Liver (tissue), 3 donors: ENCODE measurements around the gene CACYBP.
A peak's percentile ranks its signal among the peaks of the same experiment; 100 is the strongest.

Experiments used
- CTCF ChIP-seq: fragments of 150-350 bp; IDR thresholded peaks from 2 replicates; pipeline ENCODE4 v1.5.1; 2017; ENCODE audit warnings: improper control_type of control experiment, low read depth, low read length; ENCODE audit not compliant: missing input control
- EGR1 ChIP-seq, 2 donors: IDR thresholded peaks; 2 replicates each; pipeline ENCODE4 v1.6.1; 2016 to 2018; ENCODE audit warnings: antibody characterized with exemption in 2 of 2, low read depth in 2 of 2
- FOXA1 ChIP-seq: IDR thresholded peaks from 2 replicates; pipeline ENCODE4 v1.6.1; 2016; ENCODE audit warnings: antibody characterized with exemption
- GABPA ChIP-seq, 2 donors: IDR thresholded peaks in 1 of 2; conservative IDR thresholded peaks in 1 of 2; 2 replicates each; pipeline ENCODE4 v1.6.1; 2016; ENCODE audit warnings: antibody characterized with exemption in 2 of 2, mild to moderate bottlenecking in 1 of 2, moderate library complexity in 1 of 2
- HNF4G ChIP-seq: IDR thresholded peaks from 2 replicates; pipeline ENCODE4 v1.6.1; 2016; ENCODE audit warnings: antibody characterized with exemption
- JUND ChIP-seq, 2 donors: IDR thresholded peaks; 2 replicates each; pipeline ENCODE4 v1.6.1; 2016; ENCODE audit warnings: antibody characterized with exemption in 2 of 2
- MAX ChIP-seq: IDR thresholded peaks from 2 replicates; pipeline ENCODE4 v1.6.1; 2016; ENCODE audit warnings: antibody characterized with exemption
- RAD21 ChIP-seq, 2 donors: IDR thresholded peaks; 2 replicates each; pipeline ENCODE4 v1.6.1; 2016; ENCODE audit warnings: antibody characterized with exemption in 2 of 2, mild to moderate bottlenecking in 2 of 2
- REST ChIP-seq: IDR thresholded peaks from 2 replicates; pipeline ENCODE4 v1.6.1; 2016; ENCODE audit warnings: antibody characterized with exemption, mild to moderate bottlenecking
- SP1 ChIP-seq: IDR thresholded peaks from 2 replicates; pipeline ENCODE4 v1.6.1; 2018; ENCODE audit warnings: antibody characterized with exemption, mild to moderate bottlenecking
- donor health status: healthy.
- donor health status: healthy.

GRCh38 chr1:174982971-174983689 is 16.6 kb upstream of the CACYBP start:
- TF ChIP-seq CTCF, result peak; percentile 56
- TF ChIP-seq HNF4G, result no peak
- no peak for TF ChIP-seq JUND (IDR thresholded peaks at IDR 0.05)
- no peak for TF ChIP-seq REST
- TF ChIP-seq FOXA1, result no peak
- no peak for TF ChIP-seq GABPA (IDR thresholded peaks at IDR 0.05 in 1 of 2, conservative IDR thresholded peaks at IDR 0.05 in 1 of 2)
- peak; percentile 89 to 91 for TF ChIP-seq RAD21 (IDR thresholded peaks at IDR 0.05)
- no peak for TF ChIP-seq MAX
- TF ChIP-seq SP1, result no peak
- no peak for TF ChIP-seq EGR1 (IDR thresholded peaks at IDR 0.05; ENCODE audit: low read depth in 2 of 2)
